Sigmoid colon (tissue), 7 donors: ENCODE measurements around the gene SMIM10L2A. TPM values are rescaled to one million over a fixed set of nuclear protein-coding genes. Genes with fewer than 3 reads are reported as not detected.
"Not testable (repeated sequence)": the region's sequence is repeated elsewhere in the genome, so short reads cannot be mapped to it uniquely, and the experiment has no call there.

ENCODE experiments used
- DNase-seq: peaks from one replicate; pipeline ENCODE4 v3.0.0-alpha.2; 2019
- H3K27ac ChIP-seq, 4 donors: fragments of 200-600 bp; sonication (generic); one replicate each; pipeline ENCODE4 v1.5.1; 2016 to 2019; ENCODE audit warnings: mild to moderate bottlenecking in 1 of 4
- H3K27me3 ChIP-seq, 3 donors: fragments of 200-600 bp; sonication (generic); one replicate each; pipeline ENCODE4 v1.5.1; 2019; ENCODE audit warnings: mild to moderate bottlenecking in 1 of 3
- H3K36me3 ChIP-seq, 4 donors: fragments of 200-600 bp; sonication (generic); one replicate each; pipeline ENCODE4 v1.5.1; 2016 to 2019
- H3K4me1 ChIP-seq, 4 donors: fragments of 200-600 bp; sonication (generic); one replicate each; pipeline ENCODE4 v1.5.1; 2017 to 2019
- H3K4me3 ChIP-seq, 4 donors: fragments of 200-600 bp; sonication (generic); one replicate each; pipeline ENCODE4 v1.5.1; 2017 to 2019; ENCODE audit warnings: mild to moderate bottlenecking in 2 of 4, moderate library complexity in 1 of 4
- H3K9me3 ChIP-seq, 4 donors: fragments of 200-600 bp in 3 of 4; sonication (generic) in 3 of 4; one replicate each; pipeline versions ENCODE4 v1.5.1 to v1.6.1; 2013 to 2019
- EP300 ChIP-seq, 4 donors: sonication (generic); formaldehyde crosslinking; IDR thresholded peaks; one replicate each; pipeline ENCODE4 v1.6.1; 2017; ENCODE audit warnings: antibody characterized with exemption in 4 of 4
- POLR2A ChIP-seq, 2 donors: fragments of 450-650 bp; IDR thresholded peaks; one replicate each; pipeline ENCODE4 v1.6.1; 2016; ENCODE audit warnings: antibody characterized with exemption in 2 of 2, mild to moderate bottlenecking in 2 of 2, moderate library complexity in 2 of 2
- POLR2AphosphoS5 ChIP-seq, 4 donors: sonication (generic); formaldehyde crosslinking; IDR thresholded peaks; one replicate each; pipeline ENCODE4 v1.6.1; 2017; ENCODE audit warnings: antibody characterized with exemption in 4 of 4
- WGBS, 2 donors: extraction: QIAGEN DNeasy Blood & Tissue Kit; methylation state at CpG; one replicate each; pipeline ENCODE4 v1.1.7; 2013; 5-methylcytosine and 5-hydroxymethylcytosine counted together
- intact Hi-C: fragments of 100-400 bp; cut with DNase I; formaldehyde crosslinking; loops from one replicate; pipeline ENCODE4 v1.15.1; 2023
- polyA plus RNA-seq, 3 donors: library from polyadenylated mRNA; stranded (reverse); fragments of 200-250 nt; gene quantifications; one replicate each; pipeline ENCODE4 v1.2.3, GENCODE V29; 2013
- total RNA-seq, 4 donors: library from RNA; depleted of rRNA; stranded (reverse); fragments of >200 nt; gene quantifications; one replicate each; pipeline ENCODE4 v1.1.0, GENCODE V29; 2016
- TF ChIP-seq, protein P1 (sequence below), 4 experiments: fragments of 450-650 bp in 3 of 4; fragments of 200-600 bp in 1 of 4; IDR thresholded peaks; one replicate each; pipeline ENCODE4 v1.5.1; 2016 to 2019; ENCODE audit warnings: antibody characterized with exemption in 4 of 4, mild to moderate bottlenecking in 3 of 4, moderate library complexity in 2 of 4
- donor health status: healthy with polysubstance abuse.
- donor health status: Bipolar disorder and iron deficiency.
- donor health status: healthy.

SMIM10L2A gene
- total and polyA plus RNA-seq, 7 donors: under 0.01 to 1.9 (median 1.0) TPM; not detected in 1

DNA sequence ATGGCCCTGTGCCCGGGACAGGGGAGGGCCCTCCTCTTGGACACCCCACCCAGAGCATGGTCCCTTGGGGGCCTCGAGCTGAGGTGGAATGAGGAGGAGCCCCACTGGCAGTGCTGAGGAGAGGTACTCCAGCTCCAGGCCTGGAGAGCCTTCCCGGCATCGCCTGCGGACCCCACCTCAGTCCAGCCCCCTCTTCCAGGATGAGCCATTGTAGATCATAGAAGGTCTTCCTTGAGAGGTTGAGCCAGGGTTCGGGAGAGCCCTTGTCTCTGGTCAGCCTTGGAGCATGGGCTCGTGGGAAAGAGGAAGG lies 16.9 kb downstream of the SMIM10L2A start:
- Histone ChIP-seq H3K27me3 (no peaks in the 10 kb centered on the region), H3K9me3 (no peaks in the 10 kb centered on the region), H3K4me1 (no peaks in the 10 kb centered on the region), H3K27ac (no peak overlapping the region), H3K36me3 (no peaks in the 10 kb centered on the region), H3K4me3 (no peak overlapping the region)
- no peak for DNase-seq
- TF ChIP-seq POLR2AphosphoS5 (IDR thresholded peaks at IDR 0.05): no peak
- TF ChIP-seq POLR2A (IDR thresholded peaks at IDR 0.05): no peak
- TF ChIP-seq, protein P1, sequence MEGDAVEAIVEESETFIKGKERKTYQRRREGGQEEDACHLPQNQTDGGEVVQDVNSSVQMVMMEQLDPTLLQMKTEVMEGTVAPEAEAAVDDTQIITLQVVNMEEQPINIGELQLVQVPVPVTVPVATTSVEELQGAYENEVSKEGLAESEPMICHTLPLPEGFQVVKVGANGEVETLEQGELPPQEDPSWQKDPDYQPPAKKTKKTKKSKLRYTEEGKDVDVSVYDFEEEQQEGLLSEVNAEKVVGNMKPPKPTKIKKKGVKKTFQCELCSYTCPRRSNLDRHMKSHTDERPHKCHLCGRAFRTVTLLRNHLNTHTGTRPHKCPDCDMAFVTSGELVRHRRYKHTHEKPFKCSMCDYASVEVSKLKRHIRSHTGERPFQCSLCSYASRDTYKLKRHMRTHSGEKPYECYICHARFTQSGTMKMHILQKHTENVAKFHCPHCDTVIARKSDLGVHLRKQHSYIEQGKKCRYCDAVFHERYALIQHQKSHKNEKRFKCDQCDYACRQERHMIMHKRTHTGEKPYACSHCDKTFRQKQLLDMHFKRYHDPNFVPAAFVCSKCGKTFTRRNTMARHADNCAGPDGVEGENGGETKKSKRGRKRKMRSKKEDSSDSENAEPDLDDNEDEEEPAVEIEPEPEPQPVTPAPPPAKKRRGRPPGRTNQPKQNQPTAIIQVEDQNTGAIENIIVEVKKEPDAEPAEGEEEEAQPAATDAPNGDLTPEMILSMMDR (IDR thresholded peaks at IDR 0.05): no peak
- TF ChIP-seq EP300 (IDR thresholded peaks at IDR 0.05): no peak
- intact Hi-C loops: no loop called here
- 77 to 81% methylated on average over 7 of the region's 7 CpGs for WGBS, 2 donors

DNA sequence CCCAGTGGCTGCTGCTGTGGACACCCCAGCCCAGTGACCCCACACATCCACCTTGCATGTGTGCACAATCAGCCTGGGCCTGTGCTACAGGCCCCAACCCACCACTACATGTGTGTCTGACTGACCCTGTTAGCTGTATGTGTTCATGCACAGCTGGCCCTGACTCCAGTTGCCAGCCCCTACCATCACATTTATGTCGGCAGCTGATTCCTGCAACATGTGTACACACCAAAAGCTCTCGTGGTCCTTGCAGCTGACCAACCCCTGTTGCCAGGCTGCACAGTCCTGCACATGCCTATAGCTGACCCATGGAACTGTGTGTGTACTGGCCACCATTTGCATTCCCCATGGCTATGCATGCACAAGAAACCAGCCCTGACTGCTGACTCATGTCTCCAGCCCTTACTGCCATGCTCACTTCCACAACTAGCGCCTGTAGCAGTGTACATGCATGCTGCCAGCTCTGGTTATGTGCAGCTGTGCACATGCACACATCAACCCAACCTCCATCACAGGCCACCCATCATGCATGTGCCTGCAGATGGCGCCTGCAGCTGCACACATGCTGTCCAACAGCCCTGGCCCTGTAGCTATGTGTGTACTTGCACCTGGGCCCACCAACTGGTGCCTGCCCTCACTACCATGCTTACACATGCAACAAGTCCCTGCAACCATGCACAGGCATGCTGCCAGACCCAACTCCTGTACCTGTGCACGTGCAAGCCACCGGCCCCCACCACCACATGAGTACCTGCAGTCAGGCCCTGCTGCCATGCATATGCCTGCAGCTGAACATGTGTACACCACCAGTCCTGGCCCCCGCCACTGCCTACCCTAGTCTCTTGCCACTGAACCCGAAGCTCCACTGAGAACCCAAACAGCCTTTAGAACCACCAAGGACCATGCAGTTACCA lies 28.1 kb downstream of the SMIM10L2A start:
- H3K4me3 ChIP-seq: no peak overlapping the region
- no peaks in the 10 kb centered on the region for H3K4me1 ChIP-seq
- H3K27me3 ChIP-seq: no peaks in the 10 kb centered on the region
- DNase-seq: peak; percentile 42
- H3K9me3 ChIP-seq: no peaks in the 10 kb centered on the region
- 86 to 92% methylated on average over 8 of the region's 8 CpGs for WGBS, 2 donors
- no peaks in the 10 kb centered on the region for H3K36me3 ChIP-seq
- TF ChIP-seq POLR2AphosphoS5 (IDR thresholded peaks at IDR 0.05) (no peak), EP300 (IDR thresholded peaks at IDR 0.05) (no peak), POLR2A (IDR thresholded peaks at IDR 0.05) (no peak)
- TF ChIP-seq, protein P1 (IDR thresholded peaks at IDR 0.05): no peak
- intact Hi-C loops: no loop called here
- H3K27ac ChIP-seq: no peak overlapping the region

DNA sequence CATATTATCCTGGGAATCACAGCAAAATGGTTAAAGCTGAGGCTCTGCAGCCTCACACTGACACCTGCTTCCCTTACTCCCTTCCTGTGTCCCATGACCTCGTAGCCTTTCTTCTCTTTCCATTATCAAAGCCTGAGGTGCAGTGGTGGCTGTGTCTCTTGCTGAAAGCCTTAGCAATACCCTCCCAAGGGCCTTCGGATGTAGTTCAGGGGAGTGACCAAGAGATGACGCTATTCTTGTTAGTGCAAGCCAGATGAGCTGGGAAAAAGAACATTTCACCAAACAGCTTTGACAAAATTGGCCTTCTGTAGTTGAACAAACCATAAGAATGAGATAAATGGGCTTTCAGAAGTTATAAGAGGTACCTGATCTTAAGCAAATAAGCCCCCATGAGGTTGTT lies 31.6 kb downstream of the SMIM10L2A start:
- WGBS, 2 donors: 62 to 75% methylated on average over 3 of the region's 3 CpGs

DNA sequence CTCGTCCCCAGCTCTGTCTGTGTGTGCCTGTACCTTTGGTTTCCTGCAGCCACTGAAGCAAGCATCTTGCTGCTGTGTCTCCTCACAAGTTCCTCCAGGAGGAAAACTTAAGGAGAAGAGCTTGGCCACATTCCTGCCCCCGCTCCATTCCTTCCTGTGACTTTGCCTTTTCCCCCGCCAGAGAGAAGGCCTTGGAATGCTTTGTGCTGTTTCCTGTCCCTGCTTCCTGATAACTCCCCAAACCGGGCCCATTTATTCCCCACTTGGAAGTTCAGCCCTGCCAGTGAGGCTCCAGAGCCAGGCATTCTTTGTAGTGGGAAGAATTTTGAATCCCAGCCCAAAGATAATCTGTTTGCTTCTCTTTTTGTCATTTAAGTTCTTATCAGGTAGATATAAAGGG lies 33.1 kb downstream of the SMIM10L2A start:
- no peak for TF ChIP-seq POLR2A (IDR thresholded peaks at IDR 0.05)
- no peak for TF ChIP-seq EP300 (IDR thresholded peaks at IDR 0.05)
- TF ChIP-seq POLR2AphosphoS5 (IDR thresholded peaks at IDR 0.05): no peak
- TF ChIP-seq, protein P1 (IDR thresholded peaks at IDR 0.05): no peak
- H3K4me1 ChIP-seq: no peaks in the 10 kb centered on the region
- H3K36me3 ChIP-seq: no peaks in the 10 kb centered on the region
- H3K27me3 ChIP-seq: no peaks in the 10 kb centered on the region
- no peak overlapping the region for H3K27ac ChIP-seq
- H3K9me3 ChIP-seq: peaks cover 0 to 4% (median 0%) of the 10 kb centered on the region in 4 donors
- intact Hi-C loops: no loop called here
- no peak for DNase-seq
- no peak overlapping the region for H3K4me3 ChIP-seq
- WGBS, 2 donors: 55 to 56% methylated on average over 4 of the region's 4 CpGs

More for the DNA sequence above, 31.6 kb downstream of the SMIM10L2A start:
- Histone ChIP-seq H3K27me3 (no peaks in the 10 kb centered on the region), H3K9me3 (peaks cover 0 to 4% (median 0%) of the 10 kb centered on the region in 4 donors), H3K4me1 (no peaks in the 10 kb centered on the region), H3K36me3 (no peaks in the 10 kb centered on the region), H3K4me3 (no peak overlapping the region), H3K27ac (no peak overlapping the region)
- intact Hi-C loops: no loop called here
- TF ChIP-seq POLR2AphosphoS5 (IDR thresholded peaks at IDR 0.05): no peak
- TF ChIP-seq EP300 (IDR thresholded peaks at IDR 0.05): no peak
- TF ChIP-seq, protein P1 (IDR thresholded peaks at IDR 0.05): no peak
- TF ChIP-seq POLR2A (IDR thresholded peaks at IDR 0.05): no peak
- no peak for DNase-seq

DNA sequence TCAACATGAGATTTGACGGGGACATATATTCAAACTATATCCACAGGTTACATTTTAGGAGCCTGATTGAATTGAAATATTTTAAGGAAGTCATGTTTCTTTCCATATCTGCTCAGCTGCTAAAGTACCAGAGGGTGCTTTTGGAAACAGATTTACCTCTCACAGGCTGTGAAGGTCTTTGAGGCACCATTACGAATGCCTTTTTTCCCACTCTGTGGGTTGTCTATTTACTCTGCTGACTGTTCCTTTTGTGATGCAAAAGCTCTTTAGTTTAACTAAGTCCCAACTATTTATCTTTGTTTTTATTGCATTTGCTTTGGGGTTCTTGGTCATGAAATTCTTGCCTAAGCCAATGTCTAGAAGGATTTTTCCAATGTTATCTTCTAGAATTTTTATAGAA lies 40.0 kb downstream of the SMIM10L2A start:
- WGBS, 2 donors: 78 to 79% methylated on average over 2 of the region's 2 CpGs
- H3K27ac ChIP-seq, H3K27me3 ChIP-seq, H3K36me3 ChIP-seq, DNase-seq, H3K4me1 ChIP-seq, H3K4me3 ChIP-seq, intact Hi-C loops, H3K9me3 ChIP-seq: not testable (repeated sequence)
